Measurements from ENCODE around the gene SCN5A.

SCN5A gene

GRCh38 chr3:38655708-38656300, 6.3 kb upstream of the SCN5A start:
- no peak for TF ChIP-seq EZH2phosphoT487 (IDR thresholded peaks at IDR 0.05; ENCODE audit: low read depth)
- peak; percentile 79 for TF ChIP-seq CTCF (IDR thresholded peaks at IDR 0.05; ENCODE audit: low read depth, low read length)
- H3K9me3 ChIP-seq (ENCODE audit: insufficient read depth, low read length): no peaks in the 10 kb centered on the region
- H3K79me2 ChIP-seq (ENCODE audit: low read length): no peaks in the 10 kb centered on the region
- 0 out of 2 replicates have a peak overlapping the region, but pooled peaks have one; percentile 31 for H2AFZ ChIP-seq (ENCODE audit: low read depth, low read length)
- no peak overlapping the region for H3K9ac ChIP-seq (ENCODE audit: low read length)
- no peaks in the 10 kb centered on the region for H3K4me1 ChIP-seq (ENCODE audit: low read length)
- no peak overlapping the region for H3K27ac ChIP-seq (ENCODE audit: low read length)
- H3K4me3 ChIP-seq (ENCODE audit: low read length): no peak overlapping the region
- H3K36me3 ChIP-seq (replicated peaks; ENCODE audit: low read depth, low read length): no peaks in the 10 kb centered on the region
- H4K20me1 ChIP-seq (ENCODE audit: insufficient read depth, low read length): no peaks in the 10 kb centered on the region
- H3K4me2 ChIP-seq (ENCODE audit: low read length): peak overlapping the region; percentile 30; the same call in 1 of the 2 replicates
- peaks cover 40% of the 10 kb centered on the region for H3K27me3 ChIP-seq (ENCODE audit: low read depth, low read length)

GRCh38 chr3:38653685-38654537, 4.4 kb upstream of the SCN5A start:
- Histone ChIP-seq H3K4me2 (ENCODE audit: low read length) (no peak overlapping the region), H3K4me3 (ENCODE audit: low read length) (no peak overlapping the region), H3K27ac (ENCODE audit: low read length) (no peak overlapping the region), H3K9ac (ENCODE audit: low read length) (no peak overlapping the region), H3K36me3 (replicated peaks; ENCODE audit: low read depth, low read length) (no peaks in the 10 kb centered on the region), H3K79me2 (ENCODE audit: low read length) (no peaks in the 10 kb centered on the region), H3K9me3 (ENCODE audit: insufficient read depth, low read length) (no peaks in the 10 kb centered on the region), H3K4me1 (ENCODE audit: low read length) (no peaks in the 10 kb centered on the region), H4K20me1 (ENCODE audit: insufficient read depth, low read length) (no peaks in the 10 kb centered on the region), H3K27me3 (ENCODE audit: low read depth, low read length) (peaks cover 32% of the 10 kb centered on the region), H2AFZ (ENCODE audit: low read depth, low read length) (no peak overlapping the region)
- TF ChIP-seq CTCF (IDR thresholded peaks at IDR 0.05; ENCODE audit: low read depth, low read length) (no peak), EZH2phosphoT487 (IDR thresholded peaks at IDR 0.05; ENCODE audit: low read depth) (no peak)

- no peaks in the 10 kb centered on the region for H4K20me1 ChIP-seq (ENCODE audit: insufficient read depth, low read length)
- H2AFZ ChIP-seq (ENCODE audit: low read depth, low read length): no peak overlapping the region
- H3K4me1 ChIP-seq (ENCODE audit: low read length): no peaks in the 10 kb centered on the region
- no peaks in the 10 kb centered on the region for H3K79me2 ChIP-seq (ENCODE audit: low read length)
- H3K9me3 ChIP-seq (ENCODE audit: insufficient read depth, low read length): no peaks in the 10 kb centered on the region
- TF ChIP-seq EZH2phosphoT487 (IDR thresholded peaks at IDR 0.05; ENCODE audit: low read depth): no peak
- TF ChIP-seq CTCF (IDR thresholded peaks at IDR 0.05; ENCODE audit: low read depth, low read length): no peak
- no peak overlapping the region for H3K9ac ChIP-seq (ENCODE audit: low read length)
- no peak overlapping the region for H3K4me3 ChIP-seq (ENCODE audit: low read length)
- H3K27me3 ChIP-seq (ENCODE audit: low read depth, low read length): peaks cover 29% of the 10 kb centered on the region
- H3K36me3 ChIP-seq (replicated peaks; ENCODE audit: low read depth, low read length): no peaks in the 10 kb centered on the region
- no peak overlapping the region for H3K27ac ChIP-seq (ENCODE audit: low read length)
- no peak overlapping the region for H3K4me2 ChIP-seq (ENCODE audit: low read length)
Measured at GRCh38 chr3:38652934-38653333, 3.4 kb upstream of the SCN5A start.

GRCh38 chr3:38651153-38651789, 1.8 kb upstream of the SCN5A start:
- H4K20me1 ChIP-seq (ENCODE audit: insufficient read depth, low read length): no peaks in the 10 kb centered on the region
- H3K27ac ChIP-seq (ENCODE audit: low read length): no peak overlapping the region
- H3K9me3 ChIP-seq (ENCODE audit: insufficient read depth, low read length): no peaks in the 10 kb centered on the region
- H3K36me3 ChIP-seq (replicated peaks; ENCODE audit: low read depth, low read length): no peaks in the 10 kb centered on the region
- peaks cover 19% of the 10 kb centered on the region for H3K27me3 ChIP-seq (ENCODE audit: low read depth, low read length)
- H3K79me2 ChIP-seq (ENCODE audit: low read length): no peaks in the 10 kb centered on the region
- H2AFZ ChIP-seq (ENCODE audit: low read depth, low read length): no peak overlapping the region
- no peaks in the 10 kb centered on the region for H3K4me1 ChIP-seq (ENCODE audit: low read length)
- no peak overlapping the region for H3K4me2 ChIP-seq (ENCODE audit: low read length)
- no peak overlapping the region for H3K9ac ChIP-seq (ENCODE audit: low read length)
- TF ChIP-seq CTCF (IDR thresholded peaks at IDR 0.05; ENCODE audit: low read depth, low read length) (peak; percentile 93), EZH2phosphoT487 (IDR thresholded peaks at IDR 0.05; ENCODE audit: low read depth) (no peak)
- no peak overlapping the region for H3K4me3 ChIP-seq (ENCODE audit: low read length)

All from OCI-LY3 (cell line).